Caco-2 (cell line): ENCODE data around the gene APOBEC3F. TPM values are rescaled to one million over a fixed set of nuclear protein-coding genes. Genes with fewer than 3 reads are reported as not detected.
"Not testable (repeated sequence)": the region's sequence is repeated elsewhere in the genome, so short reads cannot be mapped to it uniquely, and the experiment has no call there.

Experiments used
- BruUV-seq: library from RNA; stranded (reverse); fragments of 400-500 nt; replicated peaks from 2 replicates; lab custom pipeline; 2021; lab: Mats Ljungman, UMichigan
- CTCF ChIA-PET: fragments of 300-600 bp; sonication (Branson Sonifier 250); formaldehyde crosslinking; loops from one replicate; lab custom pipeline; 2022; ENCODE audit warnings: antibody characterized with exemption; lab: Charles Lee
- POLR2A ChIA-PET: fragments of 300-600 bp; sonication (Branson Sonifier 250); formaldehyde crosslinking; loops from one replicate; lab custom pipeline; 2022; ENCODE audit warnings: antibody characterized with exemption; lab: Charles Lee
- DNase-seq, 2 experiments: peaks; one replicate each; pipeline versions ENCODE4 v3.0.0 to v3.0.0-alpha.2; 2020 to 2022
- H3K27me3 ChIP-seq: replicated peaks from 2 replicates; pipeline ENCODE4 v1.6.0; 2011; ENCODE audit warnings: low read length; ENCODE audit not compliant: control insufficient read depth, insufficient read depth
- H3K36me3 ChIP-seq: 2 replicates; pipeline ENCODE4 v1.5.1; 2011; ENCODE audit warnings: low read length; ENCODE audit not compliant: control insufficient read depth, insufficient read depth
- H3K4me1 ChIP-seq: fragments of 250-450 bp; sonication (Bioruptor Pico); 2 replicates; pipeline ENCODE4 v1.5.1; 2020; ENCODE audit warnings: mild to moderate bottlenecking
- H3K4me3 ChIP-seq: 2 replicates; pipeline ENCODE4 v1.5.1; 2011; ENCODE audit warnings: low read depth, mild to moderate bottlenecking, control low read depth, low read length
- H3K9me3 ChIP-seq: fragments of 250-450 bp; sonication (Bioruptor Pico); 2 replicates; pipeline ENCODE4 v1.5.1; 2020; ENCODE audit warnings: mild to moderate bottlenecking, moderate library complexity
- H3K27ac Mint-ChIP-seq: one replicate; pipeline ENCODE4 v1.8.0; 2022; ENCODE audit warnings: mixed read lengths; ENCODE audit not compliant: unreplicated experiment
- H3K27me3 Mint-ChIP-seq: one replicate; pipeline ENCODE4 v1.8.0; 2022; ENCODE audit warnings: mixed read lengths; ENCODE audit not compliant: insufficient read depth, unreplicated experiment
- H3K36me3 Mint-ChIP-seq: one replicate; pipeline ENCODE4 v1.8.0; 2022; ENCODE audit warnings: mild to moderate bottlenecking, mixed read lengths; ENCODE audit not compliant: insufficient read depth, unreplicated experiment
- H3K4me1 Mint-ChIP-seq: one replicate; pipeline ENCODE4 v1.8.0; 2022; ENCODE audit warnings: low read depth, mixed read lengths; ENCODE audit not compliant: unreplicated experiment
- H3K4me3 Mint-ChIP-seq: one replicate; pipeline ENCODE4 v1.8.0; 2022; ENCODE audit warnings: mild to moderate bottlenecking, moderate library complexity, mixed read lengths; ENCODE audit not compliant: unreplicated experiment
- H3K9me3 Mint-ChIP-seq: one replicate; pipeline ENCODE4 v1.8.0; 2022; ENCODE audit warnings: mixed read lengths; ENCODE audit not compliant: unreplicated experiment
- CTCF ChIP-seq, 2 experiments: fragments of 200-600 bp in 1 of 2; IDR thresholded peaks; 1 replicate in 1 of 2; 2 replicates in 1 of 2; pipeline versions ENCODE4 v1.5.1 to v1.8.0; 2011 to 2022; ENCODE audit warnings: antibody characterized with exemption in 1 of 2, control low read depth in 1 of 2, inconsistent platforms in 1 of 2, low read depth in 1 of 2, low read length in 1 of 2, mild to moderate bottlenecking in 1 of 2, moderate library complexity in 1 of 2; ENCODE audit not compliant: insufficient read depth in 1 of 2, severe bottlenecking in 1 of 2, unreplicated experiment in 1 of 2
- intact Hi-C: fragments of 100-400 bp; cut with micrococcal nuclease; formaldehyde crosslinking; loops from one replicate; pipeline ENCODE4 v1.10.0; 2022; ENCODE audit not compliant: unreplicated experiment
- total RNA-seq: library from RNA; stranded (reverse); gene quantifications from 2 replicates; pipeline ENCODE4 v1.2.3, GENCODE V29; 2022

APOBEC3F gene
- total RNA-seq, 1 experiment from 2014 or later = 7.8 TPM

GRCh38 chr22:39078329-39078728 is 37.7 kb downstream of the APOBEC3F start:
- no peaks in the 10 kb centered on the region for H3K36me3 Mint-ChIP-seq
- CTCF ChIA-PET = no interaction called here
- intact Hi-C loops = no loop called here

GRCh38 chr22:39079054-39079637 is 38.5 kb downstream of the APOBEC3F start:
- DNase-seq, H3K4me1 Mint-ChIP-seq, H3K27me3 Mint-ChIP-seq, H3K4me3 Mint-ChIP-seq, H3K9me3 ChIP-seq, H3K9me3 Mint-ChIP-seq, H3K4me1 ChIP-seq, H3K27ac Mint-ChIP-seq, intact Hi-C loops, BruUV-seq, H3K36me3 Mint-ChIP-seq, CTCF ChIA-PET, POLR2A ChIA-PET, H3K36me3 ChIP-seq, H3K4me3 ChIP-seq, H3K27me3 ChIP-seq: not testable (repeated sequence)

More at GRCh38 chr22:39078329-39078728, 37.7 kb downstream of the APOBEC3F start:
- H3K36me3 ChIP-seq = no peaks in the 10 kb centered on the region
- POLR2A ChIA-PET = no interaction called here
- no peaks in the 10 kb centered on the region for H3K4me1 ChIP-seq
- H3K4me3 Mint-ChIP-seq = no peak overlapping the region
- no peaks in the 10 kb centered on the region for H3K4me1 Mint-ChIP-seq
- no peak overlapping the region for H3K27ac Mint-ChIP-seq
- TF ChIP-seq CTCF (IDR thresholded peaks at IDR 0.05; ENCODE audit: insufficient read depth in 1 of 2, low read depth in 1 of 2, low read length in 1 of 2, severe bottlenecking in 1 of 2, unreplicated experiment in 1 of 2) = no peak
- no peaks in the 10 kb centered on the region for H3K9me3 Mint-ChIP-seq
- no TSS peak for BruUV-seq
- H3K9me3 ChIP-seq = no peaks in the 10 kb centered on the region
- no peak for DNase-seq
- no peak overlapping the region for H3K4me3 ChIP-seq
- no peaks in the 10 kb centered on the region for H3K27me3 ChIP-seq
- no peaks in the 10 kb centered on the region for H3K27me3 Mint-ChIP-seq

GRCh38 chr22:39080052-39080762 is 39.5 kb downstream of the APOBEC3F start:
- Mint-ChIP-seq H3K4me3 (no peak overlapping the region), H3K27me3 (no peaks in the 10 kb centered on the region), H3K27ac (no peak overlapping the region), H3K4me1 (no peaks in the 10 kb centered on the region), H3K36me3 (no peaks in the 10 kb centered on the region), H3K9me3 (no peaks in the 10 kb centered on the region)
- DNase-seq = no peak
- ChIA-PET POLR2A (no interaction called here), CTCF (no interaction called here)
- intact Hi-C loops = no loop called here
- no peak overlapping the region for H3K4me3 ChIP-seq
- no peak for TF ChIP-seq CTCF (IDR thresholded peaks at IDR 0.05; ENCODE audit: insufficient read depth in 1 of 2, low read depth in 1 of 2, low read length in 1 of 2, severe bottlenecking in 1 of 2, unreplicated experiment in 1 of 2)
- no TSS peak for BruUV-seq
- H3K9me3 ChIP-seq = no peaks in the 10 kb centered on the region
- H3K36me3 ChIP-seq = no peaks in the 10 kb centered on the region
- no peaks in the 10 kb centered on the region for H3K4me1 ChIP-seq
- H3K27me3 ChIP-seq = no peaks in the 10 kb centered on the region
